ENCODE results near the gene SCO2. TPM values are rescaled to one million over a fixed set of nuclear protein-coding genes. Genes with fewer than 3 reads are reported as not detected.

The SCO2 gene
- total and polyA plus RNA-seq, 10 of the 15 experiments (the other 5 are each of a cell fraction or from before 2014, with no cell fraction given): 0.18 to 16.0 (median 2.4) TPM; not detected in 1

- Histone ChIP-seq H3K27ac (ENCODE audit: control insufficient read depth, insufficient read depth) (peak within 1 kb of the TSS; percentile 90), H3K9ac (ENCODE audit: control insufficient read depth, insufficient read depth, low read length) (peak within 1 kb of the TSS; percentile 97), H3K9me3 (replicated peaks; ENCODE audit: control insufficient read depth, insufficient read depth, low read length) (no peaks in the 10 kb centered on the region), H3K36me3 (ENCODE audit: control insufficient read depth in 2 of 2, insufficient read depth in 2 of 2, low read length in 1 of 2) (peaks cover 4 to 8% of the 10 kb centered on the region in 2 experiments; a peak in 3 of 4 replicates), H3K4me2 (ENCODE audit: control insufficient read depth, insufficient read depth) (peak within 1 kb of the TSS; percentile 92), H3K4me1 (ENCODE audit: control insufficient read depth, insufficient read depth, low read length) (peaks cover 9% of the 10 kb centered on the region), H3K79me2 (ENCODE audit: control insufficient read depth, insufficient read depth, low read length) (peaks cover 41% of the 10 kb centered on the region), H4K20me1 (ENCODE audit: control insufficient read depth, insufficient read depth) (no peaks in the 10 kb centered on the region), H2AFZ (ENCODE audit: control insufficient read depth, low read depth, low read length) (peak within 1 kb of the TSS; percentile 90), H3K4me3 (peak within 1 kb of the TSS; percentile 100), H3K27me3 (replicated peaks in 1 of 2; ENCODE audit: control insufficient read depth in 2 of 2, insufficient read depth in 2 of 2, low read length in 1 of 2) (no peaks in the 10 kb centered on the region)
- ChIA-PET SMC1A (ENCODE audit: uncharacterized antibody, unreplicated experiment) (interaction anchor here (0.7 to 2.8 kb wide), 4 partner anchors 9 to 113 kb away, joined by 3 to 18 read pairs (median 10); partner anchors contain the start of gene SCO2), CTCF (interaction anchor here (0.9 to 3.6 kb wide), 7 partner anchors 10 to 113 kb away, joined by 3 to 38 read pairs (median 12); partner anchors contain the start of genes SCO2 and SYCE3), RAD21 (ENCODE audit: unreplicated experiment) (interaction anchor here (0.6 to 3.1 kb wide), 20 partner anchors 9 to 256 kb away, joined by 3 to 64 read pairs (median 4); partner anchors contain the start of genes ARSA, HDAC10, SCO2 and TYMP), POLR2A (interaction anchor here (0.6 to 7.2 kb wide), 16 partner anchors 17 to 256 kb away, joined by 3 to 84 read pairs (median 4); partner anchors contain the start of genes CHKB, HDAC10, KLHDC7B and SCO2)
- ATAC-seq (peak; percentile 87), FAIRE-seq (no peak), DNase-seq (ENCODE audit: low read depth, low spot score) (no peak)
- BruUV-seq (replicated peaks): no TSS peak
- in situ Hi-C loops (cut with MboI): no loop called here
- intact Hi-C loops (cut with micrococcal nuclease; ENCODE audit: unreplicated experiment): loop anchor here (1.0 kb wide), 1 partner anchor 32 kb away; the partner anchor contains the start of gene SBF1
- WGBS (ENCODE audit: insufficient coverage, insufficient replicate concordance, low lambda C conversion rate, missing lambda C conversion rate): under 1% methylated on average over 24 of the region's 62 CpGs
- peak; percentile 87 for TF ChIP-seq NKRF (conservative IDR thresholded peaks at IDR 0.05)
- no peak for TF ChIP-seq POU2F2 (IDR thresholded peaks at IDR 0.05; ENCODE audit: borderline replicate concordance, low read depth, low read length)
- TF ChIP-seq POLR2A (IDR thresholded peaks at IDR 0.05; ENCODE audit: low read depth, low read length): peak; percentile 68
- TF ChIP-seq USF1 (IDR thresholded peaks at IDR 0.05; ENCODE audit: borderline replicate concordance, extremely low read length, insufficient read depth, low read depth, low read length): no peak
- TF ChIP-seq POLR2AphosphoS5 (IDR thresholded peaks at IDR 0.05; ENCODE audit: low read length): 0 out of 2 replicates have a peak, but pooled peaks have one; percentile 7
- TF ChIP-seq BACH1 (IDR thresholded peaks at IDR 0.05; ENCODE audit: borderline replicate concordance): 0 out of 2 replicates have a peak, but pooled peaks have one; percentile 25
- peak; percentile 22 for TF ChIP-seq SP1 (IDR thresholded peaks at IDR 0.05; ENCODE audit: low read depth, low read length)
- TF ChIP-seq BRCA1 (IDR thresholded peaks at IDR 0.05; ENCODE audit: low read depth, low read length): no peak
- TF ChIP-seq POLR2AphosphoS2 (IDR thresholded peaks at IDR 0.05; ENCODE audit: low read depth, low read length): peak; percentile 30; the same call in 1 of the 2 replicates
- TF ChIP-seq SUZ12 (IDR thresholded peaks at IDR 0.05; ENCODE audit: unreplicated experiment): no peak
- TF ChIP-seq YY1 (IDR thresholded peaks at IDR 0.05; ENCODE audit: low read depth, low read length): peak; percentile 88
- 0 out of 2 replicates have a peak, but pooled peaks have one; percentile 59 for TF ChIP-seq TAF1 (IDR thresholded peaks at IDR 0.05; ENCODE audit: borderline replicate concordance, low read depth, low read length)
- peak; percentile 60; the same call in 1 of the 2 replicates for TF ChIP-seq NBN (IDR thresholded peaks at IDR 0.05)
- TF ChIP-seq FOXK2 (IDR thresholded peaks at IDR 0.05): no peak
- no peak for TF ChIP-seq TARDBP (IDR thresholded peaks at IDR 0.05; ENCODE audit: borderline replicate concordance)
- no peak for TF ChIP-seq CHD1 (IDR thresholded peaks at IDR 0.05; ENCODE audit: low read depth, low read length)
- 0 out of 2 replicates have a peak, but pooled peaks have one; percentile 18 for TF ChIP-seq RELB (IDR thresholded peaks at IDR 0.05; ENCODE audit: low read depth)
- no peak for TF ChIP-seq NR2C1 (IDR thresholded peaks at IDR 0.05)
- no peak for TF ChIP-seq ATF7 (IDR thresholded peaks at IDR 0.05; ENCODE audit: low read depth)
- peak; percentile 62; the same call in 1 of the 2 replicates for TF ChIP-seq GATAD2B (conservative IDR thresholded peaks at IDR 0.05; ENCODE audit: low read depth)
- TF ChIP-seq RFX5 (IDR thresholded peaks at IDR 0.05; ENCODE audit: low read depth, low read length): peak; percentile 25; the same call in 1 of the 2 replicates
- peak; percentile 53 for TF ChIP-seq IKZF1 (conservative IDR thresholded peaks at IDR 0.05)
Measured at GRCh38 chr22:50507421-50507990, 17.9 kb downstream of the SCO2 start, which contains the start of gene LMF2. Gene LMF2, minus strand, starts transcription at chr22:50507702. Its CDS starts 27 bp downstream, at chr22:50507675.

Measured in GM12878 (cell line).